SK-N-SH treated with all-trans-retinoic acid at 6 μM for 48 hours (cell line): ENCODE data around the gene ATG2B.

Experiments used
- OSR1 ChIP-seq: fragments of 250-450 bp; sonication (Bioruptor Pico); IDR thresholded peaks from 2 replicates; pipeline ENCODE4 v1.8.0; 2022; ENCODE audit warnings: moderate library complexity, mild to moderate bottlenecking, inconsistent platforms
- ZNF70 ChIP-seq: fragments of 450-650 bp; formaldehyde crosslinking; IDR thresholded peaks from 2 replicates; pipeline ENCODE4 v1.5.0; 2020; ENCODE audit warnings: mild to moderate bottlenecking, moderate library complexity
- TF ChIP-seq, protein P1 (sequence below): fragments of 250-450 bp; sonication (Bioruptor Pico); IDR thresholded peaks from 2 replicates; pipeline ENCODE4 v1.8.0; 2020; ENCODE audit warnings: mild to moderate bottlenecking, moderate library complexity, borderline replicate concordance
- TF ChIP-seq, protein P2 (sequence below): fragments of 250-450 bp; sonication (Bioruptor Pico); IDR thresholded peaks from 2 replicates; pipeline ENCODE4 v1.5.1; 2020; ENCODE audit warnings: low read depth, mild to moderate bottlenecking, moderate library complexity
- TF ChIP-seq, protein P3 (sequence below): fragments of 250-450 bp; sonication (Bioruptor Pico); IDR thresholded peaks from 2 replicates; pipeline ENCODE4 v1.8.0; 2021; ENCODE audit warnings: low read depth, mild to moderate bottlenecking, moderate library complexity, borderline replicate concordance

DNA sequence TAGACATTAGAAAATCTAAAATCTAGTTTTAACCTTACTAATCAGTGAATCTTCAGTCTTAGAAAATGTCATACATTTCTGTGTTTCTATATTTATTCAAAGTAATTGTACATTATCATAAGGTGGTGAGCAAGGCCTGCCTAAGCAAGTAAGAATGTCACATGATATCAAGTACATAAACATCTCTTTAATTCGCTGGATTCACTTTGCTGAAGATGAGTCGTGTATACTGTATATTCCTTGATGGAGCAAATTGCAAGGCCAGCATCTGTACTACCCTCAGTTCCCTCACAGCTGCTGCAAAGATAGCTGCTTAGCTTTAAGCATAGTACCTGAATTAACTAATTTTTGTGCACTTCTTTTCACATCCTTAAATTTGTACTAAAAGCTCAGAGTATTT lies 20.3 kb upstream of the ATG2B start:
- TF ChIP-seq, protein P1, sequence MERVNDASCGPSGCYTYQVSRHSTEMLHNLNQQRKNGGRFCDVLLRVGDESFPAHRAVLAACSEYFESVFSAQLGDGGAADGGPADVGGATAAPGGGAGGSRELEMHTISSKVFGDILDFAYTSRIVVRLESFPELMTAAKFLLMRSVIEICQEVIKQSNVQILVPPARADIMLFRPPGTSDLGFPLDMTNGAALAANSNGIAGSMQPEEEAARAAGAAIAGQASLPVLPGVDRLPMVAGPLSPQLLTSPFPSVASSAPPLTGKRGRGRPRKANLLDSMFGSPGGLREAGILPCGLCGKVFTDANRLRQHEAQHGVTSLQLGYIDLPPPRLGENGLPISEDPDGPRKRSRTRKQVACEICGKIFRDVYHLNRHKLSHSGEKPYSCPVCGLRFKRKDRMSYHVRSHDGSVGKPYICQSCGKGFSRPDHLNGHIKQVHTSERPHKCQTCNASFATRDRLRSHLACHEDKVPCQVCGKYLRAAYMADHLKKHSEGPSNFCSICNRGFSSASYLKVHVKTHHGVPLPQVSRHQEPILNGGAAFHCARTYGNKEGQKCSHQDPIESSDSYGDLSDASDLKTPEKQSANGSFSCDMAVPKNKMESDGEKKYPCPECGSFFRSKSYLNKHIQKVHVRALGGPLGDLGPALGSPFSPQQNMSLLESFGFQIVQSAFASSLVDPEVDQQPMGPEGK (CRISPR knock-in tag) = no peak
- TF ChIP-seq, protein P2, sequence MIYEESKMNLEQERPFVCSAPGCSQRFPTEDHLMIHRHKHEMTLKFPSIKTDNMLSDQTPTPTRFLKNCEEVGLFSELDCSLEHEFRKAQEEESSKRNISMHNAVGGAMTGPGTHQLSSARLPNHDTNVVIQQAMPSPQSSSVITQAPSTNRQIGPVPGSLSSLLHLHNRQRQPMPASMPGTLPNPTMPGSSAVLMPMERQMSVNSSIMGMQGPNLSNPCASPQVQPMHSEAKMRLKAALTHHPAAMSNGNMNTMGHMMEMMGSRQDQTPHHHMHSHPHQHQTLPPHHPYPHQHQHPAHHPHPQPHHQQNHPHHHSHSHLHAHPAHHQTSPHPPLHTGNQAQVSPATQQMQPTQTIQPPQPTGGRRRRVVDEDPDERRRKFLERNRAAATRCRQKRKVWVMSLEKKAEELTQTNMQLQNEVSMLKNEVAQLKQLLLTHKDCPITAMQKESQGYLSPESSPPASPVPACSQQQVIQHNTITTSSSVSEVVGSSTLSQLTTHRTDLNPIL = no peak
- TF ChIP-seq, protein P3, sequence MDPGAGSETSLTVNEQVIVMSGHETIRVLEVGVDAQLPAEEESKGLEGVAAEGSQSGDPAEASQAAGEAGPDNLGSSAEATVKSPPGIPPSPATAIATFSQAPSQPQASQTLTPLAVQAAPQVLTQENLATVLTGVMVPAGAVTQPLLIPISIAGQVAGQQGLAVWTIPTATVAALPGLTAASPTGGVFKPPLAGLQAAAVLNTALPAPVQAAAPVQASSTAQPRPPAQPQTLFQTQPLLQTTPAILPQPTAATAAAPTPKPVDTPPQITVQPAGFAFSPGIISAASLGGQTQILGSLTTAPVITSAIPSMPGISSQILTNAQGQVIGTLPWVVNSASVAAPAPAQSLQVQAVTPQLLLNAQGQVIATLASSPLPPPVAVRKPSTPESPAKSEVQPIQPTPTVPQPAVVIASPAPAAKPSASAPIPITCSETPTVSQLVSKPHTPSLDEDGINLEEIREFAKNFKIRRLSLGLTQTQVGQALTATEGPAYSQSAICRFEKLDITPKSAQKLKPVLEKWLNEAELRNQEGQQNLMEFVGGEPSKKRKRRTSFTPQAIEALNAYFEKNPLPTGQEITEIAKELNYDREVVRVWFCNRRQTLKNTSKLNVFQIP (CRISPR knock-in tag) = no peak
- TF ChIP-seq OSR1 (CRISPR knock-in tag) = no peak
- TF ChIP-seq ZNF70 = no peak
